Mesenchymal stem cell (in vitro differentiated cells and primary cell): Measurements from ENCODE around the gene ABLIM2.
A peak's percentile ranks its signal among the peaks of the same experiment; 100 is the strongest.

Experiments
- DNase-seq: peaks from one replicate; pipeline ENCODE4 v3.0.0-alpha.2; 2013
- H2AFZ ChIP-seq: one replicate; pipeline ENCODE4 v1.6.1; 2013; ENCODE audit warnings: low read depth, mild to moderate bottlenecking, control low read depth, inconsistent platforms, low read length, moderate library complexity
- H2AK5ac ChIP-seq: 2 replicates; pipeline ENCODE4 v1.6.1; 2013; ENCODE audit warnings: low read length, moderate library complexity, mild to moderate bottlenecking, inconsistent platforms; ENCODE audit not compliant: severe bottlenecking
- H2BK120ac ChIP-seq: one replicate; pipeline ENCODE4 v1.6.1; 2013; ENCODE audit warnings: low read depth, mild to moderate bottlenecking, inconsistent platforms, low read length, moderate library complexity
- H2BK12ac ChIP-seq, 2 experiments: one replicate each; pipeline ENCODE4 v1.6.1; 2013; ENCODE audit warnings: inconsistent platforms in 2 of 2, low read length in 2 of 2, mild to moderate bottlenecking in 2 of 2, moderate library complexity in 2 of 2, control low read depth in 1 of 2
- H2BK15ac ChIP-seq: one replicate; pipeline ENCODE4 v1.6.1; 2013; ENCODE audit warnings: mild to moderate bottlenecking, low read depth, inconsistent platforms; ENCODE audit not compliant: poor library complexity, severe bottlenecking
- H2BK5ac ChIP-seq: 2 replicates; pipeline ENCODE4 v1.6.1; 2013; ENCODE audit warnings: low read depth, mild to moderate bottlenecking, low read length, control low read depth, inconsistent platforms; ENCODE audit not compliant: poor library complexity, severe bottlenecking
- H3K14ac ChIP-seq, 2 experiments: one replicate each; pipeline ENCODE4 v1.6.1; 2013; ENCODE audit warnings: inconsistent platforms in 2 of 2, low read length in 2 of 2, control low read depth in 1 of 2, mild to moderate bottlenecking in 1 of 2, moderate library complexity in 1 of 2
- H3K18ac ChIP-seq, 2 experiments: one replicate each; pipeline ENCODE4 v1.6.1; 2013; ENCODE audit warnings: inconsistent platforms in 2 of 2, low read length in 2 of 2, control low read depth in 1 of 2, low read depth in 1 of 2, mild to moderate bottlenecking in 1 of 2
- H3K23ac ChIP-seq, 2 experiments: one replicate each; pipeline ENCODE4 v1.6.1; 2013; ENCODE audit warnings: inconsistent platforms in 2 of 2, low read length in 2 of 2, mild to moderate bottlenecking in 2 of 2, moderate library complexity in 2 of 2, control low read depth in 1 of 2
- H3K27ac ChIP-seq: 2 replicates; pipeline ENCODE4 v1.5.1; 2013; ENCODE audit warnings: mild to moderate bottlenecking, moderate library complexity, low read length, control low read depth, inconsistent platforms; ENCODE audit not compliant: poor library complexity, severe bottlenecking
- H3K27me3 ChIP-seq, 2 experiments: 2 replicates each; pipeline versions ENCODE4 v1.6.1 to v1.7.0; 2013; ENCODE audit warnings: low read length in 2 of 2, mild to moderate bottlenecking in 2 of 2, moderate library complexity in 2 of 2, control low read depth in 1 of 2, inconsistent platforms in 1 of 2; ENCODE audit not compliant: control insufficient read depth in 1 of 2, insufficient read depth in 1 of 2
- H3K36me3 ChIP-seq, 2 experiments: 2 replicates each; pipeline versions ENCODE4 v1.6.1 to v1.7.0; 2013; ENCODE audit warnings: low read length in 2 of 2, control low read depth in 1 of 2, inconsistent platforms in 1 of 2, low read depth in 1 of 2, mild to moderate bottlenecking in 1 of 2; ENCODE audit not compliant: insufficient read depth in 2 of 2, control insufficient read depth in 1 of 2
- H3K4ac ChIP-seq, 2 experiments: one replicate each; pipeline ENCODE4 v1.6.1; 2013; ENCODE audit warnings: inconsistent platforms in 2 of 2, low read length in 2 of 2, mild to moderate bottlenecking in 2 of 2, moderate library complexity in 2 of 2, control low read depth in 1 of 2, low read depth in 1 of 2
- H3K4me1 ChIP-seq: 2 replicates; pipeline ENCODE4 v1.6.1; 2013; ENCODE audit warnings: low read depth, low read length, control low read depth; ENCODE audit not compliant: control insufficient read depth, insufficient read depth
- H3K4me2 ChIP-seq: 2 replicates; pipeline ENCODE4 v1.6.1; 2013; ENCODE audit warnings: low read length, mild to moderate bottlenecking, inconsistent platforms; ENCODE audit not compliant: poor library complexity, severe bottlenecking
- H3K4me3 ChIP-seq, 2 experiments: 2 replicates each; pipeline versions ENCODE4 v1.5.1 to v1.7.0; 2013; ENCODE audit warnings: low read length in 2 of 2, mild to moderate bottlenecking in 2 of 2, control low read depth in 1 of 2, low read depth in 1 of 2; ENCODE audit not compliant: insufficient read depth in 1 of 2
- H3K79me1 ChIP-seq: replicated peaks from 2 replicates; pipeline ENCODE4 v1.6.1; 2013; ENCODE audit warnings: mild to moderate bottlenecking, control low read depth, low read length, inconsistent platforms; ENCODE audit not compliant: poor library complexity, severe bottlenecking
- H3K9ac ChIP-seq: 2 replicates; pipeline ENCODE4 v1.7.0; 2013; ENCODE audit warnings: mild to moderate bottlenecking, low read length, moderate library complexity
- H3K9me3 ChIP-seq: 2 replicates; pipeline ENCODE4 v1.7.0; 2013; ENCODE audit warnings: mild to moderate bottlenecking, low read length; ENCODE audit not compliant: control insufficient read depth
- H4K8ac ChIP-seq: one replicate; pipeline ENCODE4 v1.6.1; 2013; ENCODE audit warnings: inconsistent platforms, mild to moderate bottlenecking, low read length, moderate library complexity
- H4K91ac ChIP-seq: one replicate; pipeline ENCODE4 v1.6.1; 2013; ENCODE audit warnings: mild to moderate bottlenecking, low read length, inconsistent platforms
- WGBS: methylation state at CpG from one replicate; pipeline ENCODE4 v1.1.7; 2013; ENCODE audit warnings: mixed read lengths; 5-methylcytosine and 5-hydroxymethylcytosine counted together

Gene ABLIM2

GRCh38 chr4:8044699-8045098, 113.9 kb downstream of the ABLIM2 start:
- H3K27me3 ChIP-seq = peaks cover 63 to 66% of the 10 kb centered on the region in 2 experiments
- no peak overlapping the region for H3K14ac ChIP-seq
- WGBS = 36% methylated on average over 14 of the region's 15 CpGs
- H3K79me1 ChIP-seq = no peaks in the 10 kb centered on the region
- peak overlapping the region in 1 of 2 experiments; percentile 17 for H3K23ac ChIP-seq
- no peak overlapping the region for H3K9ac ChIP-seq
- DNase-seq = no peak
- H3K36me3 ChIP-seq = no peaks in the 10 kb centered on the region
- H3K4me2 ChIP-seq = no peak overlapping the region
- H3K4me3 ChIP-seq = no peak overlapping the region
- H2AK5ac ChIP-seq = no peak overlapping the region
- H4K8ac ChIP-seq = no peak overlapping the region
- H2BK12ac ChIP-seq = no peak overlapping the region
- H2BK15ac ChIP-seq = no peak overlapping the region
- H3K4me1 ChIP-seq = no peaks in the 10 kb centered on the region
- no peak overlapping the region for H2BK5ac ChIP-seq
- H3K18ac ChIP-seq = no peak overlapping the region
- H2BK120ac ChIP-seq = no peak overlapping the region
- no peaks in the 10 kb centered on the region for H3K9me3 ChIP-seq
- no peak overlapping the region for H3K4ac ChIP-seq
- H2AFZ ChIP-seq = no peak overlapping the region
- H4K91ac ChIP-seq = no peak overlapping the region
- no peak overlapping the region for H3K27ac ChIP-seq

GRCh38 chr4:8044244-8044643, 114.4 kb downstream of the ABLIM2 start:
- Histone ChIP-seq H2BK5ac (no peak overlapping the region), H3K23ac (no peak overlapping the region), H4K8ac (no peak overlapping the region), H4K91ac (no peak overlapping the region), H3K79me1 (no peaks in the 10 kb centered on the region), H3K27me3 (peaks cover 62 to 64% of the 10 kb centered on the region in 2 experiments), H2AFZ (no peak overlapping the region), H3K14ac (no peak overlapping the region), H3K4me2 (no peak overlapping the region), H3K4ac (no peak overlapping the region), H3K9me3 (no peaks in the 10 kb centered on the region), H3K27ac (no peak overlapping the region), H3K4me3 (no peak overlapping the region), H3K18ac (no peak overlapping the region), H2BK12ac (no peak overlapping the region), H3K4me1 (no peaks in the 10 kb centered on the region), H2BK120ac (no peak overlapping the region), H3K36me3 (no peaks in the 10 kb centered on the region), H2BK15ac (no peak overlapping the region), H3K9ac (no peak overlapping the region), H2AK5ac (no peak overlapping the region)
- WGBS = 88% methylated on average over 2 of the region's 7 CpGs
- no peak for DNase-seq

- DNase-seq = no peak
- peaks cover 62 to 64% of the 10 kb centered on the region in 2 experiments for H3K27me3 ChIP-seq
- no peaks in the 10 kb centered on the region for H3K9me3 ChIP-seq
- no peak overlapping the region for H2AFZ ChIP-seq
- H2AK5ac ChIP-seq = no peak overlapping the region
- H3K4me2 ChIP-seq = no peak overlapping the region
- no peaks in the 10 kb centered on the region for H3K4me1 ChIP-seq
- H3K18ac ChIP-seq = no peak overlapping the region
- no peak overlapping the region for H2BK15ac ChIP-seq
- WGBS = 90% methylated on average over 16 of the region's 16 CpGs
- no peak overlapping the region for H3K4ac ChIP-seq
- H3K27ac ChIP-seq = no peak overlapping the region
- H3K9ac ChIP-seq = no peak overlapping the region
- no peak overlapping the region for H3K14ac ChIP-seq
- H3K36me3 ChIP-seq = no peaks in the 10 kb centered on the region
- H2BK12ac ChIP-seq = no peak overlapping the region
- H3K23ac ChIP-seq = no peak overlapping the region
- H4K8ac ChIP-seq = no peak overlapping the region
- H4K91ac ChIP-seq = no peak overlapping the region
- no peak overlapping the region for H2BK120ac ChIP-seq
- no peaks in the 10 kb centered on the region for H3K79me1 ChIP-seq
- H3K4me3 ChIP-seq = no peak overlapping the region
- H2BK5ac ChIP-seq = no peak overlapping the region
These were observed 115.0 kb downstream of the ABLIM2 start for GRCh38 chr4:8043596-8043995.

GRCh38 chr4:8041868-8042267, 116.7 kb downstream of the ABLIM2 start:
- Histone ChIP-seq H3K27me3 (peaks cover 58 to 59% of the 10 kb centered on the region in 2 experiments), H2BK12ac (no peak overlapping the region), H3K4ac (no peak overlapping the region), H3K4me1 (peaks cover 3% of the 10 kb centered on the region), H3K79me1 (no peaks in the 10 kb centered on the region), H2BK120ac (no peak overlapping the region), H3K23ac (no peak overlapping the region), H2BK15ac (no peak overlapping the region), H4K8ac (no peak overlapping the region), H3K36me3 (no peaks in the 10 kb centered on the region), H4K91ac (no peak overlapping the region), H3K27ac (no peak overlapping the region), H3K4me2 (no peak overlapping the region), H3K4me3 (no peak overlapping the region), H2AK5ac (no peak overlapping the region), H2BK5ac (no peak overlapping the region), H3K18ac (no peak overlapping the region), H3K9me3 (no peaks in the 10 kb centered on the region), H3K9ac (no peak overlapping the region), H3K14ac (no peak overlapping the region), H2AFZ (no peak overlapping the region)
- DNase-seq = no peak
- 87% methylated on average over 11 of the region's 11 CpGs for WGBS
